ENCODE results near the gene SMARCD1. TPM values are rescaled to one million over a fixed set of nuclear protein-coding genes. Genes with fewer than 3 reads are reported as not detected.

Gene SMARCD1
- total RNA-seq, 4 donors from 2014 or later: 32.0 to 77.2 (median 45.1) TPM

- 86 to 90% methylated on average over 7 of the region's 7 CpGs for WGBS, 2 donors
- intact Hi-C loops (cut with DNase I; ENCODE audit: low total_unique reads): loop anchor here (5.0 to 10.0 kb wide), 2 partner anchors 81 to 278 kb away; partner anchors contain the start of gene AQP6
- no peak overlapping the region for H3K4me3 ChIP-seq (ENCODE audit: low read depth, poor library complexity, severe bottlenecking)
- DNase-seq (ENCODE audit: low spot score in 2 of 2): no peak
- TF ChIP-seq CTCF (IDR thresholded peaks at IDR 0.05) (no peak), POLR2A (IDR thresholded peaks at IDR 0.05) (no peak)
These were observed 32.2 kb upstream of the SMARCD1 start for GRCh38 chr12:50052964-50053363.

GRCh38 chr12:50053583-50053982 is 31.6 kb upstream of the SMARCD1 start:
- 88 to 96% methylated on average over 1 of the region's 1 CpG for WGBS, 2 donors
- H3K4me3 ChIP-seq (ENCODE audit: low read depth, poor library complexity, severe bottlenecking): no peak overlapping the region
- TF ChIP-seq POLR2A (IDR thresholded peaks at IDR 0.05) (no peak), CTCF (IDR thresholded peaks at IDR 0.05) (no peak)
- intact Hi-C loops (cut with DNase I; ENCODE audit: low total_unique reads): loop anchor here (5.0 to 10.0 kb wide), 2 partner anchors 81 to 279 kb away; partner anchors contain the start of gene AQP6
- no peak for DNase-seq (ENCODE audit: low spot score in 2 of 2)

- no peak for DNase-seq (ENCODE audit: low spot score in 2 of 2)
- H3K4me3 ChIP-seq (ENCODE audit: low read depth, poor library complexity, severe bottlenecking): no peak overlapping the region
- WGBS, 2 donors: 6% methylated on average over 17 of the region's 17 CpGs
- peak in 1 of 3 donors; percentile 76 for TF ChIP-seq CTCF (IDR thresholded peaks at IDR 0.05)
- no peak for TF ChIP-seq POLR2A (IDR thresholded peaks at IDR 0.05)
- intact Hi-C loops (cut with DNase I; ENCODE audit: low total_unique reads): loop anchor here (10.0 kb wide), 1 partner anchor 281 kb away; no protein-coding TSS in a partner anchor
These were observed 29.1 kb upstream of the SMARCD1 start for GRCh38 chr12:50055831-50056638.

- DNase-seq (ENCODE audit: low spot score in 2 of 2): no peak
- TF ChIP-seq CTCF (IDR thresholded peaks at IDR 0.05): no peak
- no peak for TF ChIP-seq POLR2A (IDR thresholded peaks at IDR 0.05)
- WGBS, 2 donors: 17 to 26% methylated on average over 3 of the region's 3 CpGs
- intact Hi-C loops (cut with DNase I; ENCODE audit: low total_unique reads): loop anchor here (10.0 kb wide), 1 partner anchor 282 kb away; no protein-coding TSS in a partner anchor
- H3K4me3 ChIP-seq (ENCODE audit: low read depth, poor library complexity, severe bottlenecking): no peak overlapping the region
These were observed 28.5 kb upstream of the SMARCD1 start for GRCh38 chr12:50056639-50056976.

- H3K4me3 ChIP-seq (ENCODE audit: low read depth, poor library complexity, severe bottlenecking): peak within 1 kb of the TSS; percentile 26
- TF ChIP-seq POLR2A (IDR thresholded peaks at IDR 0.05): no peak
- no peak for TF ChIP-seq CTCF (IDR thresholded peaks at IDR 0.05)
- WGBS, 2 donors: 1% methylated on average over 22 to 47 of the region's 88 CpGs
- intact Hi-C loops (cut with DNase I; ENCODE audit: low total_unique reads): loop anchor here (10.0 kb wide), 1 partner anchor 282 kb away; no protein-coding TSS in a partner anchor
- peak; percentile 46 to 93 for DNase-seq (ENCODE audit: low spot score in 2 of 2)
These were observed 27.9 kb upstream of the SMARCD1 start, which contains the start of gene ASIC1 for GRCh38 chr12:50057000-50057841. Gene ASIC1 (plus strand): TSS chr12:50057596. CDS start chr12:50058767, 1,171 bp downstream.

Measured in lower leg skin (tissue), 4 donors.